Astrocyte (in vitro differentiated cells and primary cell): Measurements from ENCODE around the gene AKT3.

Experiments used
- CTCF ChIP-seq: IDR thresholded peaks from 2 replicates; pipeline ENCODE4 v1.5.1; 2011; ENCODE audit warnings: low read depth, mild to moderate bottlenecking, inconsistent platforms, low read length, moderate library complexity; ENCODE audit not compliant: insufficient read depth
- EZH2 ChIP-seq: IDR thresholded peaks from 2 replicates; pipeline ENCODE4 v1.6.1; 2012; ENCODE audit warnings: mild to moderate bottlenecking, low read length, inconsistent platforms; ENCODE audit not compliant: insufficient read depth

GRCh38 chr1:243596431-243597062, 253.5 kb downstream of the AKT3 start:
- no peak for TF ChIP-seq CTCF
- TF ChIP-seq EZH2 = no peak
